ENCODE results near the gene FAM13C.

GRCh38 chr10:59227136-59227673 is 135.1 kb downstream of the FAM13C start:
- no peak for TF ChIP-seq EP300 (IDR thresholded peaks at IDR 0.05)
- no peak for TF ChIP-seq CTCF (IDR thresholded peaks at IDR 0.05)
- no peak for TF ChIP-seq POLR2A (IDR thresholded peaks at IDR 0.05)
- TF ChIP-seq POLR2AphosphoS5 (IDR thresholded peaks at IDR 0.05): no peak
